Measurements from ENCODE around the gene UNK.
"Not testable (repeated sequence)": the region's sequence is repeated elsewhere in the genome, so short reads cannot be mapped to it uniquely, and the experiment has no call there.

The UNK gene

GRCh38 chr17:75850928-75851692 lies 66.5 kb downstream of the UNK start:
- DNase-seq (ENCODE audit: insufficient read length, low spot score) (no peak), FAIRE-seq (no peak)
- no peak for TF ChIP-seq POLR2A (IDR thresholded peaks at IDR 0.05; ENCODE audit: low read depth, low read length)

GRCh38 chr17:75851693-75851991 lies 67.0 kb downstream of the UNK start:
- DNase-seq (ENCODE audit: insufficient read length, low spot score); FAIRE-seq: not testable (repeated sequence)

- FAIRE-seq = no peak
- TF ChIP-seq POLR2A (IDR thresholded peaks at IDR 0.05; ENCODE audit: low read depth, low read length) = no peak
- no peak for DNase-seq (ENCODE audit: insufficient read length, low spot score)
These were observed 68.8 kb downstream of the UNK start for GRCh38 chr17:75853433-75853832.

- FAIRE-seq = peak; percentile 64
- DNase-seq (ENCODE audit: insufficient read length, low spot score) = peak; percentile 92
- no peak; the same call in 1 of the 2 replicates for TF ChIP-seq POLR2A (IDR thresholded peaks at IDR 0.05; ENCODE audit: low read depth, low read length)
These were observed 69.6 kb downstream of the UNK start for GRCh38 chr17:75854101-75854748.

- FAIRE-seq (no peak), DNase-seq (ENCODE audit: insufficient read length, low spot score) (no peak)
- TF ChIP-seq POLR2A (IDR thresholded peaks at IDR 0.05; ENCODE audit: low read depth, low read length) = no peak
These were observed 70.3 kb downstream of the UNK start for GRCh38 chr17:75854881-75855309.

GRCh38 chr17:75855310-75856061 lies 70.9 kb downstream of the UNK start, which contains the start of gene WBP2:
TSS of gene WBP2 (minus strand) at chr17:75855335. CDS start at chr17:75855297, 38 bp downstream.
- peak; percentile 90 for TF ChIP-seq POLR2A (IDR thresholded peaks at IDR 0.05; ENCODE audit: low read depth, low read length)

GRCh38 chr17:75856062-75856756 lies 71.6 kb downstream of the UNK start:
- no peak for DNase-seq (ENCODE audit: insufficient read length, low spot score)
- no peak for TF ChIP-seq POLR2A (IDR thresholded peaks at IDR 0.05; ENCODE audit: low read depth, low read length)
- FAIRE-seq = no peak

More at GRCh38 chr17:75855310-75856061, 70.9 kb downstream of the UNK start, which contains the start of gene WBP2:
- FAIRE-seq (peak; percentile 81), DNase-seq (ENCODE audit: insufficient read length, low spot score) (peak; percentile 97)

- not testable (repeated sequence) for FAIRE-seq; DNase-seq (ENCODE audit: insufficient read length, low spot score)
These were observed 74.8 kb downstream of the UNK start for GRCh38 chr17:75859358-75859757.

GRCh38 chr17:75861927-75862317 lies 77.3 kb downstream of the UNK start:
- TF ChIP-seq POLR2A (IDR thresholded peaks at IDR 0.05; ENCODE audit: low read depth, low read length) = no peak
- FAIRE-seq = no peak
- DNase-seq (ENCODE audit: insufficient read length, low spot score) = no peak

- no peak for FAIRE-seq
- TF ChIP-seq POLR2A (IDR thresholded peaks at IDR 0.05; ENCODE audit: low read depth, low read length) = no peak
- peak; percentile 60 for DNase-seq (ENCODE audit: insufficient read length, low spot score)
These were observed 79.9 kb downstream of the UNK start for GRCh38 chr17:75864448-75864871.

GRCh38 chr17:75864887-75865286 lies 80.3 kb downstream of the UNK start:
- not testable (repeated sequence) for FAIRE-seq; DNase-seq (ENCODE audit: insufficient read length, low spot score)

GRCh38 chr17:75865404-75866188 lies 81.0 kb downstream of the UNK start:
- DNase-seq (ENCODE audit: insufficient read length, low spot score); FAIRE-seq: not testable (repeated sequence)

- DNase-seq (ENCODE audit: insufficient read length, low spot score); FAIRE-seq: not testable (repeated sequence)
These were observed 84.2 kb downstream of the UNK start for GRCh38 chr17:75868730-75869281.

All from H54 (cell line).